ENCODE data around the gene GIMD1.

Gene GIMD1

GRCh38 chr4:106312997-106313522 lies 55.5 kb downstream of the GIMD1 start:
- no peak for FAIRE-seq

GRCh38 chr4:106312377-106312776 lies 56.2 kb downstream of the GIMD1 start:
- no peak for FAIRE-seq
